ENCODE measurements around the gene SLC45A2. TPM values are rescaled to one million over a fixed set of nuclear protein-coding genes. Genes with fewer than 3 reads are reported as not detected.

SLC45A2 gene
- total RNA-seq, 6 donors from 2014 or later, result 0.76 TPM; not detected in 5

- peaks cover 0 to 6% (median 3%) of the 10 kb centered on the region in 4 donors for H3K4me1 ChIP-seq
- no peak overlapping the region for H3K4me3 ChIP-seq
- peaks cover 0 to under 1% (median 0%) of the 10 kb centered on the region in 4 donors for H3K36me3 ChIP-seq
- TF ChIP-seq, protein P1, sequence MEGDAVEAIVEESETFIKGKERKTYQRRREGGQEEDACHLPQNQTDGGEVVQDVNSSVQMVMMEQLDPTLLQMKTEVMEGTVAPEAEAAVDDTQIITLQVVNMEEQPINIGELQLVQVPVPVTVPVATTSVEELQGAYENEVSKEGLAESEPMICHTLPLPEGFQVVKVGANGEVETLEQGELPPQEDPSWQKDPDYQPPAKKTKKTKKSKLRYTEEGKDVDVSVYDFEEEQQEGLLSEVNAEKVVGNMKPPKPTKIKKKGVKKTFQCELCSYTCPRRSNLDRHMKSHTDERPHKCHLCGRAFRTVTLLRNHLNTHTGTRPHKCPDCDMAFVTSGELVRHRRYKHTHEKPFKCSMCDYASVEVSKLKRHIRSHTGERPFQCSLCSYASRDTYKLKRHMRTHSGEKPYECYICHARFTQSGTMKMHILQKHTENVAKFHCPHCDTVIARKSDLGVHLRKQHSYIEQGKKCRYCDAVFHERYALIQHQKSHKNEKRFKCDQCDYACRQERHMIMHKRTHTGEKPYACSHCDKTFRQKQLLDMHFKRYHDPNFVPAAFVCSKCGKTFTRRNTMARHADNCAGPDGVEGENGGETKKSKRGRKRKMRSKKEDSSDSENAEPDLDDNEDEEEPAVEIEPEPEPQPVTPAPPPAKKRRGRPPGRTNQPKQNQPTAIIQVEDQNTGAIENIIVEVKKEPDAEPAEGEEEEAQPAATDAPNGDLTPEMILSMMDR (IDR thresholded peaks at IDR 0.05), result no peak
- TF ChIP-seq POLR2AphosphoS5 (IDR thresholded peaks at IDR 0.05) (no peak), POLR2A (IDR thresholded peaks at IDR 0.05) (no peak)
- WGBS, 2 donors, result 59 to 73% methylated on average over 8 of the region's 8 CpGs
- no peaks in the 10 kb centered on the region for H3K27me3 ChIP-seq
- H3K27ac ChIP-seq, result no peak overlapping the region
- ATAC-seq (ENCODE audit: low FRiP score in 2 of 2) (no peak), DNase-seq (no peak)
- H3K9me3 ChIP-seq, result no peaks in the 10 kb centered on the region
These were observed 2.9 kb downstream of the SLC45A2 start for GRCh38 chr5:33981408-33982162.

GRCh38 chr5:33980030-33980429 lies 4.5 kb downstream of the SLC45A2 start:
- Histone ChIP-seq H3K27me3 (no peaks in the 10 kb centered on the region), H3K27ac (no peak overlapping the region), H3K4me1 (peaks cover 0 to 6% (median 4%) of the 10 kb centered on the region in 4 donors), H3K36me3 (no peaks in the 10 kb centered on the region), H3K9me3 (no peaks in the 10 kb centered on the region), H3K4me3 (no peak overlapping the region)
- DNase-seq (no peak), ATAC-seq (ENCODE audit: low FRiP score in 2 of 2) (no peak)
- WGBS, 2 donors, result 83 to 93% methylated on average over 3 of the region's 3 CpGs
- no peak for TF ChIP-seq POLR2A (IDR thresholded peaks at IDR 0.05)

DNA sequence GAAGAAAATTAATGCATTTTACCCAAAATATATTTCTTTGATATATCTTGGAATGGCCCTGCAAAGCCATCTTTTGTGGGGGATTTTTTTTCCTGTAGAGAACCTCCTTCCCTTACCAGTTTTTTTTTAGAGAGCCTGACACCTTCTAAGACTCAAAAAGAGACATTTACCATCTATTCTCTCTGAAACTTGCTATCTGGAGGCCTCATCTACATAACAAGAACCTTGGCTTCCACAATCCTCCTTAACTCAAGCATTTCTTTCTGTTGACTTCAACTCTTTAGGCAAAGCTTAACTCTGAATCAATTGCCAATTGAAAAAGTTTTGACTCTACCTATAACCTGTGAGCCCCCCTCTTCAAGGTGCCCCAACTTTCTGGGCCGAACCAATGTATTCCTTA lies 6.2 kb downstream of the SLC45A2 start:
- no peak overlapping the region for H3K4me3 ChIP-seq
- no peak for TF ChIP-seq POLR2AphosphoS5 (IDR thresholded peaks at IDR 0.05)
- TF ChIP-seq POLR2A (IDR thresholded peaks at IDR 0.05), result no peak
- no peak for TF ChIP-seq EP300 (IDR thresholded peaks at IDR 0.05)
- TF ChIP-seq, protein P1 (IDR thresholded peaks at IDR 0.05), result no peak
- 78 to 85% methylated on average over 1 of the region's 1 CpG for WGBS, 2 donors
- DNase-seq (no peak), ATAC-seq (ENCODE audit: low FRiP score in 2 of 2) (no peak)
- no peaks in the 10 kb centered on the region for H3K27me3 ChIP-seq
- no peaks in the 10 kb centered on the region for H3K36me3 ChIP-seq
- peaks cover 0 to 6% (median 4%) of the 10 kb centered on the region in 4 donors for H3K4me1 ChIP-seq
- no peak overlapping the region for H3K27ac ChIP-seq
- H3K9me3 ChIP-seq, result no peaks in the 10 kb centered on the region

- WGBS, 2 donors, result 77 to 79% methylated on average over 1 of the region's 1 CpG
- Histone ChIP-seq H3K9me3 (no peaks in the 10 kb centered on the region), H3K4me1 (peaks cover 0 to 2% (median 0%) of the 10 kb centered on the region in 4 donors), H3K4me3 (no peak overlapping the region), H3K36me3 (no peaks in the 10 kb centered on the region), H3K27ac (no peak overlapping the region), H3K27me3 (no peaks in the 10 kb centered on the region)
- ATAC-seq (ENCODE audit: low FRiP score in 2 of 2), result no peak
- TF ChIP-seq POLR2A (IDR thresholded peaks at IDR 0.05), result no peak
- TF ChIP-seq, protein P1 (IDR thresholded peaks at IDR 0.05), result no peak
- TF ChIP-seq POLR2AphosphoS5 (IDR thresholded peaks at IDR 0.05), result no peak
- TF ChIP-seq EP300 (IDR thresholded peaks at IDR 0.05), result no peak
- no peak for DNase-seq
These were observed 8.2 kb downstream of the SLC45A2 start for GRCh38 chr5:33976307-33976706.

- Histone ChIP-seq H3K36me3 (no peaks in the 10 kb centered on the region), H3K9me3 (no peaks in the 10 kb centered on the region), H3K4me1 (peaks cover 0 to 2% (median 0%) of the 10 kb centered on the region in 4 donors), H3K4me3 (no peak overlapping the region), H3K27ac (no peak overlapping the region), H3K27me3 (no peaks in the 10 kb centered on the region)
- ATAC-seq (ENCODE audit: low FRiP score in 2 of 2) (peak in 1 of 2 donors; percentile 8), DNase-seq (no peak)
- WGBS, 2 donors, result 35 to 39% methylated on average over 4 to 5 of the region's 5 CpGs
- TF ChIP-seq, protein P1 (IDR thresholded peaks at IDR 0.05), result no peak
- TF ChIP-seq POLR2A (IDR thresholded peaks at IDR 0.05) (no peak), EP300 (IDR thresholded peaks at IDR 0.05) (no peak), POLR2AphosphoS5 (IDR thresholded peaks at IDR 0.05) (no peak)
These were observed 8.6 kb downstream of the SLC45A2 start for GRCh38 chr5:33975852-33976251.
